ENCODE data around the gene SIRPD. TPM values are rescaled to one million over a fixed set of nuclear protein-coding genes. Genes with fewer than 3 reads are reported as not detected.

Gene SIRPD
- total and polyA plus RNA-seq, 2 of the 13 experiments (the other 11 are each of a cell fraction or from before 2014, with no cell fraction given): not detected

DNA sequence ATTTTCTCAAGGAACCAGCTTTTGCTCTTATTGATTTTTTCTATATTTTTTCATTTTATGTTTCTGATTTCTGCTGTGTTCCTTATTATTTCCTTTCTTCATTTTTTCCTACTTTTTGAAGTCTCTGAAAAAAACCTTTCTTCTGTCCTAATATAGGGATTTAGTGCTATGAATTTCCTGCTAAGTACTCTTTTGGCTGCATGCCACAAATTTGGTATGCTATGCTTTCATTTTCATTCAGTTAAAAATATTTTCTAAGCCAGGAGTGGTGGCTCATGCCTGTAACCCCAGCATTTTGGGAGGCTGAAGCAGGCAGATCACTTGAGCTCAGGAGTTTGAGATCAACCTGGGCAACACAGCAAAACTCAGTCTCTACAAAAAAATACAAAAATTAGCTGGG lies 30.6 kb downstream of the SIRPD start:
- BruUV-seq (replicated peaks): no TSS peak
- Histone ChIP-seq H3K79me2 (ENCODE audit: insufficient read depth, low read length) (no peaks in the 10 kb centered on the region), H4K20me1 (ENCODE audit: insufficient read depth, low read length) (no peaks in the 10 kb centered on the region), H3K27me3 (ENCODE audit: control insufficient read depth in 1 of 2, insufficient read depth in 2 of 2, low read length in 2 of 2) (peaks cover 0 to 9% of the 10 kb centered on the region in 2 experiments; a peak in 1 of 5 replicates), H3K27ac (ENCODE audit: extremely low read length, insufficient read depth, low read length) (no peak overlapping the region), H3K4me1 (ENCODE audit: insufficient read depth, low read length) (no peaks in the 10 kb centered on the region), H2AFZ (ENCODE audit: low read length) (no peak overlapping the region), H3K9me3 (ENCODE audit: low read length) (no peaks in the 10 kb centered on the region), H3K9ac (ENCODE audit: insufficient read depth, low read depth, low read length) (no peak overlapping the region), H3K4me2 (ENCODE audit: low read depth, low read length) (no peak overlapping the region), H3K4me3 (replicated peaks in 1 of 3; ENCODE audit: insufficient read depth in 1 of 3, low read depth in 2 of 3, low read length in 3 of 3) (no peak overlapping the region), H3K36me3 (replicated peaks in 1 of 2; ENCODE audit: control insufficient read depth in 1 of 2, insufficient read depth in 2 of 2, low read length in 2 of 2) (no peaks in the 10 kb centered on the region)
- ChIA-PET CTCF (ENCODE audit: low intra/inter-chr PET ratio, low total read pairs) (no interaction called here), POLR2A (no interaction called here)
- ATAC-seq (no peak), FAIRE-seq (no peak), DNase-seq (ENCODE audit: low spot score) (no peak)
- in situ Hi-C loops (cut with HindIII; ENCODE audit: extremely low pct_ligation_motif_present, low pct_unique_long_range_greater_than_20kb): no loop called here
- intact Hi-C loops (cut with micrococcal nuclease; ENCODE audit: unreplicated experiment): no loop called here
- TF ChIP-seq ZNF883 (CRISPR knock-in tag; IDR thresholded peaks at IDR 0.05; ENCODE audit: not compliant biosample characterization) (no peak), ZNF546 (CRISPR knock-in tag; conservative IDR thresholded peaks at IDR 0.05) (no peak), ZNF615 (CRISPR knock-in tag; IDR thresholded peaks at IDR 0.05; ENCODE audit: borderline replicate concordance) (no peak), ZBTB21 (CRISPR knock-in tag; IDR thresholded peaks at IDR 0.05) (no peak), ZNF484 (CRISPR knock-in tag; IDR thresholded peaks at IDR 0.05; ENCODE audit: borderline replicate concordance, low read depth) (no peak), SKI (IDR thresholded peaks at IDR 0.05; ENCODE audit: partially characterized antibody) (no peak), ZFP36L2 (CRISPR knock-in tag; IDR thresholded peaks at IDR 0.05) (no peak), ZNF543 (CRISPR knock-in tag; IDR thresholded peaks at IDR 0.05) (no peak), AGO1 (IDR thresholded peaks at IDR 0.05; ENCODE audit: low read depth, low read length, poor library complexity, severe bottlenecking) (no peak), CREM (IDR thresholded peaks at IDR 0.05) (no peak), CREM (CRISPR knock-in tag; IDR thresholded peaks at IDR 0.05) (no peak), MAFK (conservative IDR thresholded peaks at IDR 0.05 in 1 of 2, IDR thresholded peaks at IDR 0.05 in 1 of 2; ENCODE audit: low read length in 2 of 2) (no peak), ZBTB8A (CRISPR knock-in tag; IDR thresholded peaks at IDR 0.05; ENCODE audit: borderline replicate concordance, low read depth) (no peak)
- TF ChIP-seq, protein P1, sequence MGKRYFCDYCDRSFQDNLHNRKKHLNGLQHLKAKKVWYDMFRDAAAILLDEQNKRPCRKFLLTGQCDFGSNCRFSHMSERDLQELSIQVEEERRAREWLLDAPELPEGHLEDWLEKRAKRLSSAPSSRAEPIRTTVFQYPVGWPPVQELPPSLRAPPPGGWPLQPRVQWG (CRISPR knock-in tag; IDR thresholded peaks at IDR 0.05; ENCODE audit: borderline replicate concordance, low read depth): no peak
- TF ChIP-seq, protein P2, sequence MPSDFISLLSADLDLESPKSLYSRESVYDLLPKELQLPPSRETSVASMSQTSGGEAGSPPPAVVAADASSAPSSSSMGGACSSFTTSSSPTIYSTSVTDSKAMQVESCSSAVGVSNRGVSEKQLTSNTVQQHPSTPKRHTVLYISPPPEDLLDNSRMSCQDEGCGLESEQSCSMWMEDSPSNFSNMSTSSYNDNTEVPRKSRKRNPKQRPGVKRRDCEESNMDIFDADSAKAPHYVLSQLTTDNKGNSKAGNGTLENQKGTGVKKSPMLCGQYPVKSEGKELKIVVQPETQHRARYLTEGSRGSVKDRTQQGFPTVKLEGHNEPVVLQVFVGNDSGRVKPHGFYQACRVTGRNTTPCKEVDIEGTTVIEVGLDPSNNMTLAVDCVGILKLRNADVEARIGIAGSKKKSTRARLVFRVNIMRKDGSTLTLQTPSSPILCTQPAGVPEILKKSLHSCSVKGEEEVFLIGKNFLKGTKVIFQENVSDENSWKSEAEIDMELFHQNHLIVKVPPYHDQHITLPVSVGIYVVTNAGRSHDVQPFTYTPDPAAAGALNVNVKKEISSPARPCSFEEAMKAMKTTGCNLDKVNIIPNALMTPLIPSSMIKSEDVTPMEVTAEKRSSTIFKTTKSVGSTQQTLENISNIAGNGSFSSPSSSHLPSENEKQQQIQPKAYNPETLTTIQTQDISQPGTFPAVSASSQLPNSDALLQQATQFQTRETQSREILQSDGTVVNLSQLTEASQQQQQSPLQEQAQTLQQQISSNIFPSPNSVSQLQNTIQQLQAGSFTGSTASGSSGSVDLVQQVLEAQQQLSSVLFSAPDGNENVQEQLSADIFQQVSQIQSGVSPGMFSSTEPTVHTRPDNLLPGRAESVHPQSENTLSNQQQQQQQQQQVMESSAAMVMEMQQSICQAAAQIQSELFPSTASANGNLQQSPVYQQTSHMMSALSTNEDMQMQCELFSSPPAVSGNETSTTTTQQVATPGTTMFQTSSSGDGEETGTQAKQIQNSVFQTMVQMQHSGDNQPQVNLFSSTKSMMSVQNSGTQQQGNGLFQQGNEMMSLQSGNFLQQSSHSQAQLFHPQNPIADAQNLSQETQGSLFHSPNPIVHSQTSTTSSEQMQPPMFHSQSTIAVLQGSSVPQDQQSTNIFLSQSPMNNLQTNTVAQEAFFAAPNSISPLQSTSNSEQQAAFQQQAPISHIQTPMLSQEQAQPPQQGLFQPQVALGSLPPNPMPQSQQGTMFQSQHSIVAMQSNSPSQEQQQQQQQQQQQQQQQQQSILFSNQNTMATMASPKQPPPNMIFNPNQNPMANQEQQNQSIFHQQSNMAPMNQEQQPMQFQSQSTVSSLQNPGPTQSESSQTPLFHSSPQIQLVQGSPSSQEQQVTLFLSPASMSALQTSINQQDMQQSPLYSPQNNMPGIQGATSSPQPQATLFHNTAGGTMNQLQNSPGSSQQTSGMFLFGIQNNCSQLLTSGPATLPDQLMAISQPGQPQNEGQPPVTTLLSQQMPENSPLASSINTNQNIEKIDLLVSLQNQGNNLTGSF (CRISPR knock-in tag; IDR thresholded peaks at IDR 0.05): no peak
- TF ChIP-seq, protein P3, sequence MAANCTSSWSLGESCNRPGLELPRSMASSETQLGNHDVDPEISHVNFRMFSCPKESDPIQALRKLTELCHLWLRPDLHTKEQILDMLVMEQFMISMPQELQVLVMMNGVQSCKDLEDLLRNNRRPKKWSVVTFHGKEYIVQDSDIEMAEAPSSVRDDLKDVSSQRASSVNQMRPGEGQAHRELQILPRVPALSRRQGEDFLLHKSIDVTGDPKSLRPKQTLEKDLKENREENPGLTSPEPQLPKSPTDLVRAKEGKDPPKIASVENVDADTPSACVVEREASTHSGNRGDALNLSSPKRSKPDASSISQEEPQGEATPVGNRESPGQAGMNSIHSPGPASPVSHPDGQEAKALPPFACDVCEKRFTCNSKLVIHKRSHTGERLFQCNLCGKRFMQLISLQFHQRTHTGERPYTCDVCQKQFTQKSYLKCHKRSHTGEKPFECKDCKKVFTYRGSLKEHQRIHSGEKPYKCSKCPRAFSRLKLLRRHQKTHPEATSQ (CRISPR knock-in tag; IDR thresholded peaks at IDR 0.05; ENCODE audit: borderline replicate concordance): no peak
- TF ChIP-seq, protein P4, sequence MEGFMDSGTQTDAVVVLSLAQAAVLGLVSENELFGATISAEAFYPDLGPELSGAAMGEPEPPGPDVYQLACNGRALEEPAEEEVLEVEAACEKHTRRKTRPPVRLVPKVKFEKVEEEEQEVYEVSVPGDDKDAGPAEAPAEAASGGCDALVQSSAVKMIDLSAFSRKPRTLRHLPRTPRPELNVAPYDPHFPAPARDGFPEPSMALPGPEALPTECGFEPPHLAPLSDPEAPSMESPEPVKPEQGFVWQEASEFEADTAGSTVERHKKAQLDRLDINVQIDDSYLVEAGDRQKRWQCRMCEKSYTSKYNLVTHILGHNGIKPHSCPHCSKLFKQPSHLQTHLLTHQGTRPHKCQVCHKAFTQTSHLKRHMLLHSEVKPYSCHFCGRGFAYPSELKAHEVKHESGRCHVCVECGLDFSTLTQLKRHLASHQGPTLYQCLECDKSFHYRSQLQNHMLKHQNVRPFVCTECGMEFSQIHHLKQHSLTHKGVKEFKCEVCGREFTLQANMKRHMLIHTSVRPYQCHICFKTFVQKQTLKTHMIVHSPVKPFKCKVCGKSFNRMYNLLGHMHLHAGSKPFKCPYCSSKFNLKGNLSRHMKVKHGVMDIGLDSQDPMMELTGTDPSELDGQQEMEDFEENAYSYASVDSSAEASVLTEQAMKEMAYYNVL (CRISPR knock-in tag; IDR thresholded peaks at IDR 0.05; ENCODE audit: borderline replicate concordance): no peak
